ENCODE data around the gene UFL1.

DNA sequence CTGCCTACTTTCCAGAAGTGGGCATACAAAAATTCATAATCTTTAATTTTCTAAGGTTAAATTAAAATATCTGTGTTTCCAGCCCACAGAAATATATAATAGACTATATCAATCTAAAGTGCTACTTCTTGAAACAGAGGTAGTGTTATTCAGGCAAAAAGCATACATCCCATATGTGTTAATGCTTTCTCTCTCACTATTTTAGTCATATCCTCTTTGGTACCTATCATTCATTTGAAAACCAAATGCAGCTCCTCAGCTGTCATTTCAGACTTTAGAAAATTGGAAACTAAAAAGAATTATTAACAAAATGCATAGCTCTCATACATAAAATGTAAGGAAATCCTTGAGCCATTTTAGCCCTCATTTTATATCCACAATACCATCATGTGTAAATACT lies 42.2 kb downstream of the UFL1 start:
- no peak for TF ChIP-seq JUN (IDR thresholded peaks at IDR 0.05; ENCODE audit: borderline replicate concordance, insufficient read depth, insufficient read length, low read depth)
- TF ChIP-seq, protein P1, sequence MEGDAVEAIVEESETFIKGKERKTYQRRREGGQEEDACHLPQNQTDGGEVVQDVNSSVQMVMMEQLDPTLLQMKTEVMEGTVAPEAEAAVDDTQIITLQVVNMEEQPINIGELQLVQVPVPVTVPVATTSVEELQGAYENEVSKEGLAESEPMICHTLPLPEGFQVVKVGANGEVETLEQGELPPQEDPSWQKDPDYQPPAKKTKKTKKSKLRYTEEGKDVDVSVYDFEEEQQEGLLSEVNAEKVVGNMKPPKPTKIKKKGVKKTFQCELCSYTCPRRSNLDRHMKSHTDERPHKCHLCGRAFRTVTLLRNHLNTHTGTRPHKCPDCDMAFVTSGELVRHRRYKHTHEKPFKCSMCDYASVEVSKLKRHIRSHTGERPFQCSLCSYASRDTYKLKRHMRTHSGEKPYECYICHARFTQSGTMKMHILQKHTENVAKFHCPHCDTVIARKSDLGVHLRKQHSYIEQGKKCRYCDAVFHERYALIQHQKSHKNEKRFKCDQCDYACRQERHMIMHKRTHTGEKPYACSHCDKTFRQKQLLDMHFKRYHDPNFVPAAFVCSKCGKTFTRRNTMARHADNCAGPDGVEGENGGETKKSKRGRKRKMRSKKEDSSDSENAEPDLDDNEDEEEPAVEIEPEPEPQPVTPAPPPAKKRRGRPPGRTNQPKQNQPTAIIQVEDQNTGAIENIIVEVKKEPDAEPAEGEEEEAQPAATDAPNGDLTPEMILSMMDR (IDR thresholded peaks at IDR 0.05; ENCODE audit: extremely low read depth in 1 of 2, insufficient read depth in 1 of 2, low read depth in 1 of 2, low read length in 2 of 2), result no peak
- no peak for TF ChIP-seq EZH2 (IDR thresholded peaks at IDR 0.05; ENCODE audit: borderline replicate concordance, low read depth, low read length, severe bottlenecking)
- TF ChIP-seq POLR2AphosphoS5 (IDR thresholded peaks at IDR 0.05; ENCODE audit: insufficient read depth, low read depth, low read length), result no peak
- TF ChIP-seq POLR2A (IDR thresholded peaks at IDR 0.05; ENCODE audit: low read depth, low read length), result no peak

All from endothelial cell of umbilical vein (primary cell).